HepG2 (cell line): ENCODE results near the gene ATG9A. TPM values are rescaled to one million over a fixed set of nuclear protein-coding genes. Genes with fewer than 3 reads are reported as not detected.

Source experiments
- CREB3 ChIP-seq: sonication (generic); formaldehyde crosslinking; IDR thresholded peaks from 2 replicates; pipeline ENCODE4 v1.5.0; 2020; ENCODE audit warnings: missing genetic modification reagents
- FOXP1 ChIP-seq, 2 experiments: fragments of 450-650 bp in 1 of 2; IDR thresholded peaks; 2 replicates each; pipeline ENCODE4 v1.6.1; 2017 to 2018; ENCODE audit warnings: antibody characterized with exemption in 1 of 2
- GFI1 ChIP-seq: sonication (generic); formaldehyde crosslinking; IDR thresholded peaks from 2 replicates; pipeline ENCODE4 v1.5.0; 2020; ENCODE audit warnings: missing genetic modification reagents, mild to moderate bottlenecking, borderline replicate concordance
- KDM5B ChIP-seq: sonication (generic); formaldehyde crosslinking; IDR thresholded peaks from 2 replicates; pipeline ENCODE4 v1.4.0; 2020; ENCODE audit warnings: missing genetic modification reagents, mild to moderate bottlenecking, borderline replicate concordance
- KDM6A ChIP-seq: IDR thresholded peaks from 2 replicates; pipeline ENCODE4 v1.6.1; 2016; ENCODE audit warnings: low read depth
- LBX2 ChIP-seq: sonication (generic); formaldehyde crosslinking; IDR thresholded peaks from 2 replicates; pipeline ENCODE4 v1.5.0; 2020; ENCODE audit warnings: missing genetic modification reagents, mild to moderate bottlenecking, borderline replicate concordance
- POGZ ChIP-seq: sonication (generic); formaldehyde crosslinking; IDR thresholded peaks from 2 replicates; pipeline ENCODE4 v1.4.0; 2020; ENCODE audit warnings: mild to moderate bottlenecking, missing genetic modification reagents
- SMAD9 ChIP-seq: sonication (generic); formaldehyde crosslinking; IDR thresholded peaks from 2 replicates; pipeline ENCODE4 v1.5.1; 2020; ENCODE audit warnings: mild to moderate bottlenecking, missing genetic modification reagents
- SNAPC5 ChIP-seq: sonication (generic); formaldehyde crosslinking; IDR thresholded peaks from 2 replicates; pipeline ENCODE4 v1.8.1; 2023; ENCODE audit warnings: mild to moderate bottlenecking, missing genetic modification reagents, borderline replicate concordance
- SRF ChIP-seq: IDR thresholded peaks from 2 replicates; pipeline ENCODE4 v1.6.1; 2011; ENCODE audit warnings: mild to moderate bottlenecking, low read depth, low read length, moderate library complexity
- THAP11 ChIP-seq: IDR thresholded peaks from 2 replicates; pipeline ENCODE4 v1.6.1; 2016; ENCODE audit warnings: missing biosample characterization, missing genetic modification reagents
- USF2 ChIP-seq, 2 experiments: sonication (generic) in 1 of 2; formaldehyde crosslinking in 1 of 2; IDR thresholded peaks; 2 replicates each; pipeline versions ENCODE4 v1.5.1 to v1.6.1; 2011 to 2020; ENCODE audit warnings: borderline replicate concordance in 1 of 2, low read depth in 1 of 2, low read length in 1 of 2, mild to moderate bottlenecking in 1 of 2, missing genetic modification reagents in 1 of 2, moderate library complexity in 1 of 2
- ZBTB3 ChIP-seq: sonication (generic); formaldehyde crosslinking; IDR thresholded peaks from 2 replicates; pipeline ENCODE4 v1.4.0; 2020; ENCODE audit warnings: low read depth, mild to moderate bottlenecking, moderate library complexity, missing genetic modification reagents, borderline replicate concordance
- ZFAT ChIP-seq: sonication (generic); formaldehyde crosslinking; conservative IDR thresholded peaks from 2 replicates; pipeline ENCODE4 v1.8.1; 2023; ENCODE audit warnings: missing genetic modification reagents, inconsistent platforms
- ZNF17 ChIP-seq: sonication (generic); formaldehyde crosslinking; IDR thresholded peaks from 2 replicates; pipeline ENCODE4 v1.5.0; 2020; ENCODE audit warnings: mild to moderate bottlenecking, missing genetic modification reagents
- ZNF33B ChIP-seq: sonication (generic); formaldehyde crosslinking; IDR thresholded peaks from 2 replicates; pipeline ENCODE4 v1.5.1; 2020; ENCODE audit warnings: mild to moderate bottlenecking, missing genetic modification reagents
- ZNF350 ChIP-seq: sonication (generic); formaldehyde crosslinking; IDR thresholded peaks from 2 replicates; pipeline ENCODE4 v1.4.0; 2020; ENCODE audit warnings: mild to moderate bottlenecking, low read depth, missing genetic modification reagents, borderline replicate concordance
- ZNF362 ChIP-seq: sonication (generic); formaldehyde crosslinking; IDR thresholded peaks from 2 replicates; pipeline ENCODE4 v1.4.0; 2020; ENCODE audit warnings: missing genetic modification reagents, mild to moderate bottlenecking, borderline replicate concordance
- ZNF513 ChIP-seq: sonication (generic); formaldehyde crosslinking; conservative IDR thresholded peaks from 2 replicates; pipeline ENCODE4 v1.5.0; 2020; ENCODE audit warnings: missing genetic modification reagents
- ZNF607 ChIP-seq: sonication (generic); formaldehyde crosslinking; IDR thresholded peaks from 2 replicates; pipeline ENCODE4 v1.5.1; 2020; ENCODE audit warnings: missing genetic modification reagents, mild to moderate bottlenecking, borderline replicate concordance
- ZNF83 ChIP-seq: sonication (generic); formaldehyde crosslinking; IDR thresholded peaks from 2 replicates; pipeline ENCODE4 v1.4.0; 2020; ENCODE audit warnings: missing genetic modification reagents, mild to moderate bottlenecking, borderline replicate concordance
- ZNF891 ChIP-seq: sonication (generic); formaldehyde crosslinking; IDR thresholded peaks from 2 replicates; pipeline ENCODE4 v1.5.0; 2020; ENCODE audit warnings: mild to moderate bottlenecking, missing genetic modification reagents
- polyA plus RNA-seq, 8 experiments: library from polyadenylated mRNA; depleted of rRNA in 3 of 8; stranded (reverse) in 7 of 8; unstranded in 1 of 8; fragments of >200 nt; fragmentation: Illumina TruSeq in 4 of 8; extraction: Trizol in 4 of 8; gene quantifications; 2 replicates each; pipeline versions ENCODE4 v1.2.1 to v1.2.3, GENCODE V29; 2011 to 2016; ENCODE audit warnings: low read depth in 4 of 8, missing spikeins in 1 of 8, mixed read lengths in 1 of 8; ENCODE audit not compliant: insufficient read depth in 1 of 8
- total RNA-seq, 5 experiments: library from RNA; depleted of rRNA; stranded (reverse); fragments of >200 nt; fragmentation: Illumina TruSeq; extraction: Trizol; gene quantifications; 2 replicates each; pipeline ENCODE4 v1.2.3, GENCODE V29; 2016; ENCODE audit warnings: low read depth in 1 of 5

Gene ATG9A
- total and polyA plus RNA-seq, 2 of the 13 experiments (the other 11 are each of a cell fraction or from before 2014, with no cell fraction given), result 35.0 to 131 TPM

- no peak for TF ChIP-seq ZNF513 (CRISPR knock-in tag)
- peak; percentile 70; the same call in 1 of the 2 replicates for TF ChIP-seq ZNF891 (CRISPR knock-in tag)
- TF ChIP-seq ZNF362 (CRISPR knock-in tag), result no peak; the same call in 1 of the 2 replicates
- 0 out of 2 replicates have a peak, but pooled peaks have one; percentile 20 for TF ChIP-seq ZBTB3
- no peak for TF ChIP-seq LBX2
- no peak for TF ChIP-seq SRF
- peak; percentile 68; the same call in 1 of the 2 replicates for TF ChIP-seq ZNF607
- TF ChIP-seq FOXP1 (IDR thresholded peaks at IDR 0.05), result no peak
- TF ChIP-seq FOXP1 (CRISPR knock-in tag; IDR thresholded peaks at IDR 0.05), result no peak
- TF ChIP-seq CREB3 (CRISPR knock-in tag), result no peak
- TF ChIP-seq SMAD9, result no peak
- TF ChIP-seq ZNF17 (CRISPR knock-in tag), result no peak
- TF ChIP-seq KDM5B (CRISPR knock-in tag), result no peak; the same call in 1 of the 2 replicates
- no peak for TF ChIP-seq GFI1 (CRISPR knock-in tag)
- TF ChIP-seq USF2 (IDR thresholded peaks at IDR 0.05; ENCODE audit: low read depth, low read length), result no peak
- no peak for TF ChIP-seq USF2 (CRISPR knock-in tag; IDR thresholded peaks at IDR 0.05; ENCODE audit: borderline replicate concordance)
- peak; percentile 91; the same call in 1 of the 2 replicates for TF ChIP-seq ZNF83 (CRISPR knock-in tag)
- no peak for TF ChIP-seq SNAPC5 (CRISPR knock-in tag)
- no peak for TF ChIP-seq ZFAT
- no peak; the same call in none of the 2 replicates for TF ChIP-seq THAP11
- TF ChIP-seq ZNF350 (CRISPR knock-in tag), result peak; percentile 14; the same call in 1 of the 2 replicates
- no peak for TF ChIP-seq POGZ
- TF ChIP-seq KDM6A (CRISPR knock-in tag), result no peak
- TF ChIP-seq ZNF33B (CRISPR knock-in tag), result 0 out of 2 replicates have a peak, but pooled peaks have one; percentile 42
These were observed 22.1 kb downstream of the ATG9A start (continued) for GRCh38 chr2:219207134-219207883.
